Stimulated activated CD4-positive, alpha-beta T cell treated with anti-CD3 and anti-CD28 coated beads, Interleukin-2, amount 100 ng/mL, for 4 hours (primary cell): ENCODE measurements around the gene OR5V1.
"Not testable (repeated sequence)": the region's sequence is repeated elsewhere in the genome, so short reads cannot be mapped to it uniquely, and the experiment has no call there.

Experiments used
- DNase-seq: peaks from one replicate; pipeline ENCODE4 v3.0.0-alpha.2; 2020; ENCODE audit warnings: low read depth

The OR5V1 gene

DNA sequence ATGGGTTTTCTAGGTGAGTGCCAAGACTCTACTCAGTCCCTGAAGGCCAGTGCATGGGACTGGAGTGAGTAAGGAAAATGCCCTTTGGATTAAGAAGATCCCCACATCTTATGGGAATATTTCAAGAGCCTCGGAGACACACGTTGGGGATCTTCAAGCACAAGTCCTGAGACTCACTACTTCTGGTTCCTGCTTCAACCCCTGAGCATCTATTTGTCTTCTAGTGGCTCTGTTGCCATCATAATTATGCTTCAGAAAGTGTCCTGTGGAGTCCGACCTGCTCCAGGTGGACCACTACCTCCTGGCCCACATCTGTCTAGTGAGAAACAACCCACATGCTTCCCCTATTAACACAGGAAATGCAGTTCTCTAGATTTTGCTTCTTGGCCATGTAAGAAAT, at the start of gene OR5V1:
OR5V1 (minus strand) TSS at position 101 of the 400 bp plus-strand sequence. CDS start 12,670 bp downstream, outside the sequence.
- no peak for DNase-seq

DNA sequence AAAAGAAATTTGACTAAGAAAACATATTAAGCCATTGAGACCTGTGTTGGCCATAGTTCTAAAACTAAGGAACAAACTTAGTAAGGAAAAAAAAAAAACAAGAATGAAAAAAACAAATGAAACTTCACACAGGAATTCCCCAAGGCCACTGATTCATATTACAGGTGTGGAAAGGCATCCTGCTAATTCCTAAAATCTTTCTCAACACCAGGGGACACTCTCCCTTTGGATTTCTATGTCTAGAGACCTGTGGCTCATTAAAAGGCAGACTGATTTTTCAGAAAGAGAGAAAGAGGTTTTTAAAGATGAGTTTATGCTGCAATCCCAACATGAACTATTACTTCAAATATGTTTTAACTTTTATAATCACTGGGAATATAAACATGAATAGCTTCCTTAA, 45.9 kb upstream of the OR5V1 start, which contains the start of gene OR12D1:
OR12D1 (plus strand) TSS at position 341 of the 400 bp plus-strand sequence.
- no peak for DNase-seq

DNA sequence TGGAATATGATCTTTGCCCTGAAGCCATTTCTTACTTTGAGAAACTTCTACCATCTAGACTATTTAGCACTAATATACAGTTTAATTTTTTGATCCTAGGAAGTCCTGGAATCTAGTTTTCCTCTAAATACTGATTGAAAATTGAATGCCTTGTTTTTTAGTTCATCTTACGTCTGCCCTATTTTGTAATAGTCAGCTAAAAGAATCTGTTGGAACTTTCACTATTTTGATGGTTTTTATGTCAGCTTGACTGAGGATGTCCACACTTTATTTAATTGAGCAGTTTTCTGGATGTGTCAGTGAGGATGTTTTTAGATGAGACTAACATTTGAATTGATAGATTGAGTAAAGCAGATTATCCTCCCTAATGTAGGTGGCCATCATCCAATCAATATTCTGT, 35.1 kb upstream of the OR5V1 start:
- DNase-seq, result no peak

DNA sequence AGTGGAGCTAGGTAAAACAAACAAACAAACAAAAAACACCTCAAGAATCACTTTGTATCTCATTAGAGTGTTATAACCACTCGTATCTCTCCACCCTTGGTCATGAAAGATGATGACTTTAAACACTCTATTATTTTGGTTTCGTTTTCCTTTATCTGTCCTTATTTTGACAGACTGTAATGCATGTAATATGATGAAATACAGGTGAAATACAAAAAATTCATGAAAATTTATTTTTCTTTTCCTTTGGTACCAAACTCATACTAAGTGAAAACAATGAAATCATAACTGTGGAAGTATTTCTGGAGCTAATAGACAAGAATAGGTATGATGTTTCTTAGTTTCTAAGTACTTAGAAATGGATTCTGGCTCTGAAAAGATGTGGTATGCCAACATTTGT, 30.9 kb upstream of the OR5V1 start:
- no peak for DNase-seq

DNA sequence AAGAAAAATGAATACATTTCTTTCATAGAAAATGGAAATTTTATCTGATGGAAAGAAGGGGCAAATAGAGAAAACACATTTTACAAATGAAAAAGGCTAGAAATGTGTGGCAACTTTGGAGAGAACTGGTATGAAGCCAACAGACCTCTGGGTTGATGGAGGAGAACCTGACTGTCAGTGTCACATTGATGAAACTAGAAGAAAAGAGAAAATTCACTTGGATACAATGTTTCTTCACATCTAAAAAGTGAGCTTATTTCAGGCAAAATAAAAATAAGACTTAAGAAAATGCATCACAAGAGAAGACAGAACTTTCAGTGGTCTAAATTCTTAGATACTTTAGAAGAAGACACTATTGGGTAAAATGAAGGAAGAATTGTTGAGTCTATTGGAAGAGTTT, 26.7 kb upstream of the OR5V1 start, which contains the start of gene OR12D2:
OR12D2 (plus strand) TSS at position 301 of the 400 bp plus-strand sequence. CDS start 1,069 bp downstream, outside the sequence.
- DNase-seq, result no peak

DNA sequence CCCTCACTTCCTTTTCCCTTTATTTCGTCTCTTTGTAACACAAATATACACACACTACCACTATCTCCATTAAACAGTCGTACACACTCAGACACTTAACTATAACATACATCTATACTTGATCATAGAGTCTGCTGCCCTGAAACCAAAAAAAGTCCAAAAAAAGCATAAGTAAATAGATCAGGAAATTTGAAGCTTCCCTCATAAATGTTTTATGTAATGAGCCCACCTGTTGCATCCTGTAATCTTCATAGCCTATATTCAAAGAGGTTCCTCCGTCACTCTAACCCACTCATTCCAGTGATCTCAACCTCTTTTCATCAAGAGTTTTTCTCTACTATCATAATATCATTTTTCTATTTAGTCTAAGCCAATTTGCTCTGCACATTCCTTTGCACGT, 19.9 kb upstream of the OR5V1 start:
- DNase-seq, result no peak

DNA sequence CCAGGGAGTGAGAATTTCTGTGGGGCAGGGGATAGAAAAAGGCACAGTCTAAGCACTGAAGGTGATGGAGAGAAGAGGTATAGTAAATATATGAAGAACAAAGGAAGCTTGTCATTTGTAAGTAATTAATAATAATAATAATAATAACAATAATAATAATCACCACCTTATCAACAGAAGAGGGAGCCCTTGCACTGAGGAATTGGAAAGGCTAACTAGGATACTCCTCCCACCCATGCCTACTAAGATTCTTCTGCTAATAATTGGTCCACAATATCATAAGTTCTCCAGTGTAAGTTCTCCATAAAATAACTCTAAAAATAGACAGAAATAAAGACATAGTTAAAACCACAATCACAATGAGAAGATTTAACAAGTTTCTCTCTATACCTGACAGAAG, 7.3 kb upstream of the OR5V1 start:
- no peak for DNase-seq

DNA sequence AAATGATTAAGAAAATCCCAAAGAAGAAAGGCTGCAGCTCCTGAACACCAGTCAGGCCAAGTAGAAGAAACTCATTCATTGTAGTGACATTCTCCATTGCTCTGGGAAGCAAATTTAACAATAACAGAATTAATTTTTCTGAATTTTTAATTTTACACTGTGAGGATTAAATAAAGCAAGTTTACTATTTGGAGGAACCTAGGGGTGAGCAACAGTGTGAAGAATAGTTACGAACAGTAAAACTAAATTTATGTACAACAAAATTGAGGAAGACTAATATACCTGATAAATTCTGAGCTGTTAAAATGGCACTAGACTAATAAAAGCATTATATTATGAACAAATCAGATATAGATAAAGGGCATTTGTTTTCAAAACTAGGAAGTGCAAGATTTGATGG, 6.5 kb upstream of the OR5V1 start, which contains the start of gene OR12D3:
OR12D3 (minus strand) TSS at position 101 of the 400 bp plus-strand sequence; CDS start at position 97, 4 bp downstream.
- no peak for DNase-seq

DNA sequence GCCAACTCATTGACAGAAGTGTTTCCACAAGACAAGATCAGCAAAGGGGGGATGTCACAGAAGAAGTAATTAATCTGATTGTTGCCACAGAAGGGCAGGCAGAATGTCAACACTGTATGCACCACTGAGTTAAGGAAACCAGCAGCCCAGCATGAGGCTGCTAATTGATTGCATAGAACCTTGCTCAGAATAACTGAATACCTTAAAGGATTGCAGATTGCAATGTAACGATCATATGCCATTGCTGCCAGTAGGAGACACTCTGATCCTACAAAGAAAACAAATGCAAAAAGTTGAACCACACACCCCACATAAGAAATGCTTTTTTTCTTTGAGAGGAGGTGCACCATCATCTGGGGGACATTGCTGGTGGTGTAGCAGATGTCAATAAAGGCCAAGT, 13.1 kb downstream of the OR5V1 start:
- no peak for DNase-seq

DNA sequence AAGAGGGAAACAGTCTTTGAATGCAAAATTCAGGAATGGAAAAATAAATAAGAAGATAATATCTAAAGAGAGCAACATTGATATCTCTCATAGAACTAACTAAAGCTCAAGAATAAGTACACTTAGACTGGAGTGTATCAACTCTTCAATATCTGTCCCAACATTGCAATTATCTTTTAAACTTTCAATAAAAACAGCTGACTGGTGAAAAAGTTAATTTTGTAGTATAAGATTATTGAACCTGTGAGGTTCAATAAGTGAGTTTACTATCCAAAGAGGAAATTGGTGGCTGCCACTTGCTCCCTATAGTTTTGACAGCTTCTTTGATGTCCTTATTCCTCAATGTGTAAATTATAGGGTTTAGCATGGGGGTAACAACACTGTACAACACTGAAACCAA, 13.7 kb downstream of the OR5V1 start:
- no peak for DNase-seq

DNA sequence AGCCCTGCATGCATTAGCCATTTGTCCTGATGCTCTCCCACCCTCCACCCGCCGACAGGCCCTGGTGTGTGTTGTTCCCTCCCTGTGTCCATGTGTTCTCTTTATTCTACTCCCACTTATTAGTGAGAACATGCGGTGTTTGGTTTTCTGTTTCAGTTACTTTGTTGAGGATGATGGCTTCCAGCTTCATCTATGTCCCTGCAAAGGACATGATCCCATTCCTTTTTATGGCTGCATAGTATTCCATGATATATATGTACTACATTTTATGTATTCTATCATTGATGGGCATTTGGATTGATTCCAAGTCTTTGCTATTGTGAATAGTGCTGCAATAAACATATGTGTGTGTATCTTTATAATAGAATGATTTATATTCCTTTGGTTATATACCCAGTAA, 19.3 kb downstream of the OR5V1 start:
- DNase-seq, result not testable (repeated sequence)

DNA sequence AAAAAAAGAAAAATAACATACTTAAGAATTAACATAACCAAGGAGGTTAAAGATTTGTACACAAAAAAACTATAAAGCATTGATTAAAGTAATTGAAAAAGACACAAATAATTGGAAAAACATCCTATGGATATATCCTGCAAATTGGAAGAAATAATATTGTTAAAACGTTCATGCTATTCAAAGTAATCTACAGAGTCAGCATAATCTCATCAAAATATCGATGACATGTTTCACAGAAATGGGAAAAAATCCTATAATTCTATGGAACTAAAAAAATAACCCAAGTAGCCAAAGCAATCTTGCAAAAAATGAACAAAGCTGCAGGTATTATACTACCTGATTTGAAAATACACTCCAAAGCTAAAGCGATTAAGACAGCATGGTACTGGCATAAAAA, 23.3 kb downstream of the OR5V1 start:
- DNase-seq, result no peak

DNA sequence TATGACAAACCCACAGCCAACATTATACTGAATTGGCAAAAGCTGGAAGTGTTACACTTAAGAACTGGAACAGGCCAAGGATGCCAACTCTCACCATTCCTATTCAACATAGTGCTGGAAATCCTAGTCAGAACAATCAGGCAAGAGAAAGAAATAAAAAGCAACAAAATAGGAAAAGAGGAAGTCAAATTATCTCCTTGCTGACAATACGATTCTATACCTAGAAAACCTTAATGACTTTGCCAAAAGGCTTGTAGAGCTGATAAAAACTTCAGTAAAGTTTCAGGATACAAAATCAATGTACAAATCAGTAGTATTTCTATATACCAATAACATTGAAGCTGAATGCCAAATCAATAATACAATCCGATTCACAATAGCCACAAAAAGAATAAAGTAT, 32.4 kb downstream of the OR5V1 start:
- DNase-seq, result no peak

DNA sequence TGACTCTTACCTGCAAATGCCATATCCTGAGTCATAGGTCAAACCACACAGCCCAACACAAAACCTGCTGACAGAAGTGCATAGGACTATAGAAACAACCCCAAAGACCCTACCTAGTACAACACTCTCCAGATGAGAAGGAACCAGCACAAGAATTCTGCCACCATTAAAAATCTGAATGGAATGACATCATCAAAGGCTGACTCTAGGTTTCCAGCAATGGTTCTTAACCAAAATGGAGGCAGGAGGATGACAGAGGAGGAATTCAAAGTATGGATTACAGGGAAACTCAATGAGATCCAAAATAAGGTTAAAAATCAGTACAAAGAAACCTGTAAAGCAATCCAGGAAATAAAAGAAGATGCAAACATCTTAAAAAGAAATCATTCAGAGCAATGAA, 36.0 kb downstream of the OR5V1 start:
- no peak for DNase-seq

DNA sequence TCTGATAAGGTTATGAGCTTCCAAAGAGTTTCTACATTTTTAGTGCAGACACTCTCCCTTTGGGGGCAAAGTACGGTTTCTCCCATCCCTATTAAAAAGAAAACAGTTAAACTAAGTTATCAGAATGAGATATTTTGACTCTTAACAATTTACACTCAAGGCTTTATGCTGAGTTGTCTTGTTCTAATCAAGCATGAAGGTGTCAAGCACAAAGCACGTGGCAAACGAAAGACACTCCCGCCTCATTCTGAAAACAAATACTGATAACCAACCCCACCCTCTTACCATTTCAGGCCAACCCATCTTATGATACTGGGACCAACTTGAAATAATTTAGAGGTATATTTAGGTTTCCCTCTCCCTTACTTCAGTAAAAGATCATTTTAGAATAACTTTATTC, 42.9 kb downstream of the OR5V1 start:
- no peak for DNase-seq

DNA sequence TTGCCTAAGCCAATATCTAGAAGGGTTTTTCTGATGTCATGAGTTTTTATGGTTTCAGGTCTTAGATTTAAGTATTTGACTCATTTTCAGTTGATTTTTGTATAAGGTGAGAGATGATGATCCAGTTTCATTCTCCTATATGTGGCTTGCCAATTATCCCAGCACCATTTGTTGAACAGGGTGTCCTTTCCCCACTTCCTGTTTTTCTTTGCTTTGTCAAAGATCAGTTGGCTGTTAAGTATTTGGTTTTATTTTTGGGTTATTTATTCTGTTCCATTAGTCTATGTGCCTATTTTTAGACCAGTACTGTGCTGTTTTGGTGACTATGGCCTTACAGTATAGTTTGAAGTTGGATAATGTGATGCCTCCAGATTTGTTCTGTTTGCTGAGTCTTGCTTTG, 45.3 kb downstream of the OR5V1 start:
- not testable (repeated sequence) for DNase-seq

DNA sequence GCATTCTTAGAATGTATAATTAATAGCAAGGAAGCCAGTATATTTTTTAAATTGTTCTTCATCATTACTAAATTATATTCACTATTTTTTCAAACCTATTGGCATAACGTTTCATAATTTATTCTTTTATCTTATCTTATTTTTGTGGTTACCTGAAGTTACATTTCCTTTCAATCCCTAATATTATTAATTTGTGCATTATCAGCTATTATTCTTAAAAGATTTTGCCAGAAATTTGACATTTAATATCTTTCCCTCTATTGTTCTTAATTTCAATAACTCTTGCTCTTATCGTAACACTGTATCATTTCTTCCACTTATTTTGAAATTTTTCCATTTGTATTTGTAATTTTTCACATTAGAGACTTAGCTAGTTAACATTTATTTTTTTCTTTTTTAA, 48.7 kb downstream of the OR5V1 start:
- DNase-seq, result no peak
